CD4-positive, alpha-beta T cell treated with Interleukin-21 for 1 hour (primary cell): Measurements from ENCODE around the gene PHLDB1.

ENCODE experiments used
- DNase-seq: peaks from one replicate; pipeline ENCODE4 v3.0.0-alpha.2; 2020

The PHLDB1 gene

GRCh38 chr11:118623269-118623655 lies 15.8 kb downstream of the PHLDB1 start:
- no peak for DNase-seq

DNA sequence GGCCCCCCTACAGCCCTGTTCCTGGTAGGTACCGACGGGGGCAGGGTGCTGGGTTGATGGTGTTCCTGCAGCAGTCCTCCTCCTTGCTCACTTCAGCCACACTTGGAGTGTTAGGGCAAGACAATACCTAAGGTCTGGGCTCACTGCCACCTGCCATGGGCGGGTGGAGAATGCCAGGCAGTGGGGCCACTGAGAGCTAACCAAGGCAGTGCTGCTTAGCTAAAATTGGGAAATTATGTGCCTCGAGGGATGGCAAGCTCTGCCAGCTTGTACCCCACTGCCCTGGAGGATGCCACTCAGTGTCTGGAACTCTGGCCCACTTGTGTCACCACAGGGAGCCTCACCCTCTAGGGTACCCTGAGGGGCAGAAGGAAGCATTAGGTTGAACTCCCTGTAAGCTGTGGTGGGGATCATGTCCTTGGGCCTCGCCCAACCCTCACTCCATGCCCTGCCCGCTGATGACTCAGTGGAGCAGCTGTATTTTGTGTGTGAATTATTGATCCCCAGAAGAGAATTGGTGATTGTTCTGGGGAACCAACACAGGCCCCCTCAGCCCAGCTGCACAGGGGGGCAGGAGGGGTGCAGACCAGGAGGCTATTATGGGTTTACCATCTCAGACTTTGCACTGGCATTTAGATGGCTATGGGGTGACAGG lies 17.7 kb downstream of the PHLDB1 start:
- DNase-seq = no peak

GRCh38 chr11:118625976-118626375 lies 18.6 kb downstream of the PHLDB1 start:
- DNase-seq = no peak

- no peak for DNase-seq
Measured at GRCh38 chr11:118627566-118627965, 20.2 kb downstream of the PHLDB1 start.

DNA sequence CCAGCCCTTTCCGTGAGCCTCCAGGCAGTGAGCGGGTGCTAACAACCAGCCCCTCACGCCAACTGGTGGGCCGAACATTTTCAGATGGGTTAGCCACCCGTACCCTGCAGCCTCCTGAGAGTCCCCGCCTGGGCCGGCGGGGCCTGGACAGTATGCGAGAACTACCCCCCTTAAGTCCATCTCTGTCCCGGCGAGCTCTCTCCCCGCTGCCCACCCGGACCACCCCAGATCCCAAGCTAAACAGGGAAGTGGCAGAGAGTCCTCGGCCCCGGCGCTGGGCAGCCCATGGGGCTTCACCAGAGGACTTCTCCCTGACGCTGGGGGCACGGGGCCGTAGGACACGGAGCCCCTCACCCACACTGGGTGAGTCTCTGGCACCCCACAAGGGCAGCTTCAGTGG lies 20.6 kb downstream of the PHLDB1 start:
- no peak for DNase-seq

DNA sequence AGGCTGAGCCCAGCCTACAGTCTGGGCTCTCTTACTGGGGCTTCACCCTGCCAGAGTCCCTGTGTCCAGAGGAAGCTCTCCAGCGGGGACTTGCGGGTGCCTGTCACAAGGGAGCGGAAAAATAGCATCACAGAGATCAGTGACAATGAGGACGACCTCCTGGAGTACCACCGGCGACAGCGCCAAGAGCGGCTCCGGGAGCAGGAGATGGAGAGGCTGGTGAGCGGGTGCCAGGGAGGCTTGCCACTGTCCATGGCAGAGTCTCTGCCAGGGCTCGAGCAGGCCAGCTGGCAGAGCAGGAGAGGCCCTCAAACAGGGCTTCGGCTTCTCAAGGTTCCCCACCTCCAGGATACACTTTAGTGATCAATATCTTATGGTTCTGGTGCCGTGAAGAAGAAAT lies 21.0 kb downstream of the PHLDB1 start:
- DNase-seq = no peak

DNA sequence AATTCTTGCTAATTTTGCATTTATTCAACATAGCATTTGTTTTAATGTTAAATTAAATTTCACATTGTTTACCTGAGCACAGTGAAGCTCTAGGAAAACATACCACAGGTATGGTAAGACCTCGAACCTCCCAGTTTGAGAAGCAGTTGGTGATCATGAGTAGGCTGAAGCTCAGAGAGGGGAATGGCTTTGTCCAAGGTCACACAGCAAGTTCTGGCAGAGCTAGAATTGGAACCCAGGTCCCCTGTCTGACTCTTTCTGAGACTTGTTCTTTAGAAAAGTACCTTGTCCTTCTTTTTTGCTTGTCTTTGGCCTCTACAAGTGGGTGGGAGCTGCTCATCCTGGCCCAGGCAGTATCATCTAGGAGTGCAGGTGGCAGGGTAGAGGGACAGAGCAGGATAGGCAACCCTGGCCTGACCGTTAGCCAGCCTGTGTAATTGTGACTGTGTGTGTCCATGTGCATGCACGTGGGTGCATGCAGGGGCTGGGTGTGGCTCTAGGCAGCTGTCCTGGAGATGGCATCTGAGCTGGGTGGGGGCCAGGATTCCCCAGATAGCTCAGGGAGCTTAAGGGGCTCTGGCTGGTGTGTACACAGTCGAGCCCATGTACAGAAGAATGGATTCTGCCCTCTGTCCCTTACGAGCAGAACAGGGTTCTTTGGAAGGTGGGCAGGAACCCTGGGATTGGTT lies 21.6 kb downstream of the PHLDB1 start:
- no peak for DNase-seq

GRCh38 chr11:118629761-118630661 lies 22.6 kb downstream of the PHLDB1 start:
- no peak for DNase-seq

DNA sequence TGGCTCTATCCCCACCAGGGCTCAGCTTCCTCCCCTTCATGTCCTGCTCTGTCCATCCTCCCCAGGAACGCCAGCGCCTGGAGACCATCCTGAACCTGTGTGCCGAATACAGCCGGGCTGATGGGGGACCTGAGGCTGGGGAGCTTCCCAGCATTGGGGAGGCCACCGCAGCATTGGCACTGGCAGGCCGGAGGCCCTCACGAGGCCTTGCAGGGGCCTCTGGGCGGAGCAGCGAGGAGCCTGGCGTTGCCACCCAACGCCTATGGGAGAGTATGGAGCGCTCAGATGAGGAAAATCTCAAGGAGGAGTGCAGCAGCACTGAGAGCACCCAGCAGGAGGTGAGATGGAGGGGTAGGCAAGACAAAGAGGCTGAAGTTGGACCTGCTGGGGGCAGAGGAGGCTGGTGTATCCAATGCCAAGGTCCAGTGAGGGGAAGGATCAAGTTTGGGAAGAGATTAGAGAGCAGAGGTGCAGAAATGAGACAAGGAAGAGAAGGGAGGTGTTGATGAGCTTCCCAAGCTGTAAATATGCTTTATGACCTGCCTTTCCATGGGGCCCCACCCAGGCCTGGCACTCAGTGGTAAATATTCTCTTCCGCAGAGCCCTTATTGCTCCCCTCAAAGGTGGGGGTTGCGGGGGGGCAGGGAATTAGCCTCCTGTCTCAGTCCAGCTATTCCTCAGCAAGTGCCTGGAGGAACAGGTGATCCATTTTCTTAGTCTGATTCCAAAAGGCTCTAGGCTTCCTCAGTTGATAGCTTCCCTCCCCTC lies 23.9 kb downstream of the PHLDB1 start:
- DNase-seq = no peak

- DNase-seq = no peak
Measured at GRCh38 chr11:118632577-118633318, 25.3 kb downstream of the PHLDB1 start.

GRCh38 chr11:118633319-118633690 lies 25.9 kb downstream of the PHLDB1 start:
- no peak for DNase-seq

DNA sequence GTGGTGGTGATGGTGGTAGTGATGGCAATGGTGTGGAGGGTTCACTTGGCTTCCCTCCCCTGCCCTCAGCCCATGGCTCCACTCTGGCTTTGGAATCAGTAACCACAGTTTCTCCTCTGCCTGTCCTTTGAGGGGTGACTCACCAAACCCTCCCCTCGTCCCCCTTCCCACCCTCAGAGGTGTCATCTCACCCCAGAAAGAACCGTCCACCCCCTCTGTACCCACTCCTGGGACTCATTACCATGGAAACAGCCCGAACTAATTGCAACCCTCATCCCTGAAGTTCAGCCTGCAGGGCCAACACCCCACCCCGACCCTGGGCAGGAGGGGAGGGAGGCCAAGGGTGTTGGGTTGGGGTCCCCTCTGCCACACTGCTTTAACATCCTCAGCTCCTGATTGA lies 26.6 kb downstream of the PHLDB1 start:
- no peak for DNase-seq

DNA sequence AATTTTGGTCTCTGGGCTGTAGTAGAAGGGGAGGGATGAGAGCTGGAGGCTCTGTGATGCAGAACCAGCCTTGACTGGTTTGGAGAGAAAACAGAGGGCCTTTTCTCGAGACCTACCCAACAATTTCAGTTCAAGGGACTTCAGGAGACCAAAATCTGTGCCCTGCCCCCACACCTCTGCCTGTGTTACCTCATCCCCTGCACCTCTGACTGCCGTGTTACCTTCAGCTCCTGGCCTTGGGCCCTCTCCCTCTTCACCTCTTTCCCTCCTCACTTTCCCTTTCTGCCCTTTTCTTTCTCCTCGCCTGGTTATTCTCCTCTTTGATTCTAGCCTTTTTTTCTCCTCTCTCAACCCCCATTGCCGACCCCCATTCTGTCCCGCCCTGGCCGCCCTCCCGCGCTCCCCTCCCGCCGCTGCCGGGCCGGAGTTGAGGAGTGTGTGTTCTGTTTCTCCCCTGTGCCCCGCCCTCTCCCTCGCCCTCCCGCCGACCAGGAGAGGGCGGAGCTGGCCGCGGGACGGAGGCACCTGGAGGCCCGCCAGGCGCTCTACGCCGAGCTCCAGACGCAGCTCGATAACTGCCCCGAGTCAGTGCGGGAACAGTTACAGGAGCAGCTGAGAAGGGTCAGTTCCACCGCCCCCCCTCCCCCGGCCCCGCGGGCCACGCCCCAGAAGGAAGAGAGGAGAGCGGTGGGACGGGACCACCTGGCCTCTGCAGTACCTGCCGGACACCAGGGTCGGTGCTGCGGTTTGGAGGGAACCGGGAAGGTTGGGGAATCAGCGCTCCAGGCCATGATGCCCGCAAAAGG lies 27.2 kb downstream of the PHLDB1 start:
- peak; percentile 7 for DNase-seq

- DNase-seq = no peak
Measured at GRCh38 chr11:118635237-118635591, 27.8 kb downstream of the PHLDB1 start.

DNA sequence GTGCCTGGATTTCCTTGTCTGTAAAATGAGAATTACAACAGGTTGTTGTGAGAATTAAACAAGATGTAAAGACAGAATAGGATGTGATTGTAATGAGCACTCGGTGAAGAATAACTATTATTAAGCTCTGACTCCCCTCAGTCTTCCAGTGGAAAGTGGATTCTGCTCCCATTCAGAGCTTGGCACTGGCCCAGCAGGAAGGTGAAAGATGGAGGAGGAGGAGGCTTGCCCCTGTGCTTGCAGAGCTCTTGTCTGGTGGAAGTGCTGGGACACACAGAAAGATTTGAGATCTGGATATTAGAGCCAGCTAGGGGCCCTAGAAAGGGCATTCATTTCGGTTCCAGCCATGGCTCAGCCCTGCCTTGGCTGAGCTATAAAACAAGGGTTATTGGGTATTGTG lies 28.2 kb downstream of the PHLDB1 start:
- no peak for DNase-seq

- no peak for DNase-seq
Measured at GRCh38 chr11:118636569-118637290, 29.3 kb downstream of the PHLDB1 start.

- no peak for DNase-seq
Measured at GRCh38 chr11:118638726-118639125, 31.3 kb downstream of the PHLDB1 start.

GRCh38 chr11:118639899-118640298 lies 32.5 kb downstream of the PHLDB1 start:
- DNase-seq = no peak

GRCh38 chr11:118640332-118641154 lies 33.1 kb downstream of the PHLDB1 start:
- no peak for DNase-seq
